ENCODE data around the gene KIAA1755.
"Not testable (repeated sequence)": the region's sequence is repeated elsewhere in the genome, so short reads cannot be mapped to it uniquely, and the experiment has no call there.

Gene KIAA1755

GRCh38 chr20:38290829-38291814 lies 30.6 kb upstream of the KIAA1755 start:
- DNase-seq, result no peak

GRCh38 chr20:38286586-38287531 lies 26.3 kb upstream of the KIAA1755 start:
- no peak for DNase-seq

GRCh38 chr20:38284893-38285444 lies 24.4 kb upstream of the KIAA1755 start:
- DNase-seq, result no peak

GRCh38 chr20:38284066-38284650 lies 23.6 kb upstream of the KIAA1755 start:
- not testable (repeated sequence) for DNase-seq

- no peak for DNase-seq
Measured at GRCh38 chr20:38283236-38283635, 22.7 kb upstream of the KIAA1755 start.

GRCh38 chr20:38281176-38281915 lies 20.8 kb upstream of the KIAA1755 start:
- not testable (repeated sequence) for DNase-seq

GRCh38 chr20:38278763-38279162 lies 18.2 kb upstream of the KIAA1755 start:
- no peak for DNase-seq

- DNase-seq, result no peak
Measured at GRCh38 chr20:38278131-38278530, 17.6 kb upstream of the KIAA1755 start.

GRCh38 chr20:38277691-38278090 lies 17.2 kb upstream of the KIAA1755 start:
- no peak for DNase-seq

GRCh38 chr20:38277285-38277684 lies 16.8 kb upstream of the KIAA1755 start:
- no peak for DNase-seq

- peak in 1 of 2 donors; percentile 42 for DNase-seq
Measured at GRCh38 chr20:38275815-38276550, 15.4 kb upstream of the KIAA1755 start.

GRCh38 chr20:38272961-38273360 lies 12.4 kb upstream of the KIAA1755 start:
- no peak for DNase-seq

GRCh38 chr20:38272398-38272797 lies 11.9 kb upstream of the KIAA1755 start:
- DNase-seq, result no peak

- no peak for DNase-seq
Measured at GRCh38 chr20:38271608-38272120, 11.1 kb upstream of the KIAA1755 start.

GRCh38 chr20:38270869-38271605 lies 10.5 kb upstream of the KIAA1755 start:
- no peak for DNase-seq

- DNase-seq, result no peak
Measured at GRCh38 chr20:38269715-38270114, 9.2 kb upstream of the KIAA1755 start.

GRCh38 chr20:38269040-38269439 lies 8.5 kb upstream of the KIAA1755 start:
- DNase-seq, result no peak

GRCh38 chr20:38267901-38268514 lies 7.5 kb upstream of the KIAA1755 start:
- DNase-seq, result no peak

- no peak for DNase-seq
Measured at GRCh38 chr20:38267296-38267695, 6.8 kb upstream of the KIAA1755 start.

GRCh38 chr20:38266426-38266825 lies 5.9 kb upstream of the KIAA1755 start:
- DNase-seq, result no peak

Data from CD4-positive, alpha-beta T cell treated with Interleukin-1 beta for 1 hour (primary cell).